ENCODE data around the gene HNF1B. TPM values are rescaled to one million over a fixed set of nuclear protein-coding genes. Genes with fewer than 3 reads are reported as not detected.

HNF1B gene
- polyA plus RNA-seq, 1 of the 3 experiments (the other 2 are of a cell fraction) = not detected

GRCh38 chr17:37651849-37652248, 93.0 kb downstream of the HNF1B start (continued):
- TF ChIP-seq PBX3 (IDR thresholded peaks at IDR 0.05) (no peak), RXRA (IDR thresholded peaks at IDR 0.05; ENCODE audit: borderline replicate concordance, low read depth) (no peak), FOXM1 (IDR thresholded peaks at IDR 0.05; ENCODE audit: low read depth) (no peak)

GRCh38 chr17:37650419-37651003, 94.3 kb downstream of the HNF1B start:
- Histone ChIP-seq H3K27me3 (ENCODE audit: insufficient read depth) (no peaks in the 10 kb centered on the region), H3K9ac (no peak overlapping the region), H3K9me3 (no peaks in the 10 kb centered on the region), H3K4me2 (no peak overlapping the region), H2AFZ (ENCODE audit: low read depth) (no peak overlapping the region), H3K79me2 (ENCODE audit: insufficient read depth) (no peaks in the 10 kb centered on the region), H3K4me1 (ENCODE audit: control insufficient read depth in 1 of 2, insufficient read depth in 2 of 2, low read depth in 1 of 2, low read length in 1 of 2) (no peaks in the 10 kb centered on the region; a peak in 1 of 4 replicates), H3K9me2 (no peaks in the 10 kb centered on the region), H3K36me3 (replicated peaks in 1 of 2; ENCODE audit: control insufficient read depth in 1 of 2, insufficient read depth in 2 of 2, low read length in 1 of 2) (no peaks in the 10 kb centered on the region), H3F3A (replicated peaks; ENCODE audit: insufficient read depth) (peaks cover 5% of the 10 kb centered on the region), H3K27ac (ENCODE audit: low read depth in 2 of 2, low read length in 1 of 2) (no peak overlapping the region), H3K4me3 (ENCODE audit: low read depth in 2 of 2, low read length in 1 of 2) (no peak overlapping the region; a peak in 1 of 4 replicates), H4K20me1 (ENCODE audit: insufficient read depth) (no peaks in the 10 kb centered on the region)
- ChIA-PET CTCF (interaction anchor here (0.7 to 8.6 kb wide), 18 partner anchors 9 to 170 kb away, joined by 3 to 85 read pairs (median 4); no protein-coding TSS in a partner anchor), POLR2A (no interaction called here)
- WGBS (ENCODE audit: low lambda C conversion rate) = 43% methylated on average over 6 of the region's 6 CpGs
- TF ChIP-seq SMC3 (IDR thresholded peaks at IDR 0.05; ENCODE audit: low read depth, low read length) = peak; percentile 72
- TF ChIP-seq GABPA (IDR thresholded peaks at IDR 0.05; ENCODE audit: low read depth) = no peak
- TF ChIP-seq NRF1 (IDR thresholded peaks at IDR 0.05; ENCODE audit: low read depth, low read length) = no peak
- no peak for TF ChIP-seq MAX (IDR thresholded peaks at IDR 0.05; ENCODE audit: low read depth)
- no peak for TF ChIP-seq PBX3 (IDR thresholded peaks at IDR 0.05)
- TF ChIP-seq USF1 (IDR thresholded peaks at IDR 0.05; ENCODE audit: borderline replicate concordance, low read depth) = no peak
- no peak for TF ChIP-seq EP300 (IDR thresholded peaks at IDR 0.05; ENCODE audit: borderline replicate concordance in 1 of 2, low read depth in 1 of 2, low read length in 1 of 2)
- peak; percentile 83 for TF ChIP-seq RAD21 (IDR thresholded peaks at IDR 0.05; ENCODE audit: low read length)
- no peak for TF ChIP-seq ZBTB33 (IDR thresholded peaks at IDR 0.05; ENCODE audit: borderline replicate concordance, low read depth)
- no peak for TF ChIP-seq RXRA (IDR thresholded peaks at IDR 0.05; ENCODE audit: borderline replicate concordance, low read depth)
- peak; percentile 77 for TF ChIP-seq CTCF (IDR thresholded peaks at IDR 0.05)
- peak; percentile 54 for DNase-seq

Measured in SK-N-SH (cell line).